ENCODE measurements around the gene TENM4.

- TF ChIP-seq CTCF (IDR thresholded peaks at IDR 0.05; ENCODE audit: borderline replicate concordance, extremely low read depth, low read length, poor library complexity, severe bottlenecking) (no peak), EZH2 (IDR thresholded peaks at IDR 0.05; ENCODE audit: borderline replicate concordance, low read depth, low read length, severe bottlenecking) (no peak)
These were observed 251.8 kb downstream of the TENM4 start for GRCh38 chr11:79189055-79189454.

Data from DND-41 (cell line).